Measurements from ENCODE around the gene NIM1K.
"Not testable (repeated sequence)": the region's sequence is repeated elsewhere in the genome, so short reads cannot be mapped to it uniquely, and the experiment has no call there.

The NIM1K gene

GRCh38 chr5:43191740-43192557 is at the start of gene NIM1K:
NIM1K (plus strand) TSS chr5:43192225; CDS start chr5:43245776, 53,551 bp downstream.
- peak; percentile 35 for DNase-seq (ENCODE audit: low spot score)

GRCh38 chr5:43145071-43145470 is 47.0 kb upstream of the NIM1K start:
- DNase-seq (ENCODE audit: low spot score): no peak

- no peak for DNase-seq (ENCODE audit: low spot score)
These were observed 45.1 kb upstream of the NIM1K start for GRCh38 chr5:43146958-43147357.

GRCh38 chr5:43148417-43148816 is 43.6 kb upstream of the NIM1K start:
- DNase-seq (ENCODE audit: low spot score): no peak

GRCh38 chr5:43149231-43149630 is 42.8 kb upstream of the NIM1K start:
- DNase-seq (ENCODE audit: low spot score): no peak

- DNase-seq (ENCODE audit: low spot score): no peak
These were observed 42.0 kb upstream of the NIM1K start for GRCh38 chr5:43150075-43150474.

- DNase-seq (ENCODE audit: low spot score): no peak
These were observed 41.3 kb upstream of the NIM1K start for GRCh38 chr5:43150748-43151147.

GRCh38 chr5:43152946-43153345 is 39.1 kb upstream of the NIM1K start:
- DNase-seq (ENCODE audit: low spot score): no peak

- DNase-seq (ENCODE audit: low spot score): no peak
These were observed 37.6 kb upstream of the NIM1K start for GRCh38 chr5:43154469-43154868.

- no peak for DNase-seq (ENCODE audit: low spot score)
These were observed 36.5 kb upstream of the NIM1K start for GRCh38 chr5:43155394-43156096.

- DNase-seq (ENCODE audit: low spot score): no peak
These were observed 35.6 kb upstream of the NIM1K start for GRCh38 chr5:43156388-43156787.

GRCh38 chr5:43157068-43157467 is 35.0 kb upstream of the NIM1K start:
- DNase-seq (ENCODE audit: low spot score): no peak

- no peak for DNase-seq (ENCODE audit: low spot score)
These were observed 30.8 kb upstream of the NIM1K start for GRCh38 chr5:43161244-43161643.

- not testable (repeated sequence) for DNase-seq (ENCODE audit: low spot score)
These were observed 27.2 kb upstream of the NIM1K start for GRCh38 chr5:43164801-43165200.

GRCh38 chr5:43165323-43165722 is 26.7 kb upstream of the NIM1K start:
- no peak for DNase-seq (ENCODE audit: low spot score)

GRCh38 chr5:43168175-43168574 is 23.9 kb upstream of the NIM1K start:
- DNase-seq (ENCODE audit: low spot score): no peak

GRCh38 chr5:43171451-43171850 is 20.6 kb upstream of the NIM1K start:
- no peak for DNase-seq (ENCODE audit: low spot score)

- no peak for DNase-seq (ENCODE audit: low spot score)
These were observed 20.1 kb upstream of the NIM1K start for GRCh38 chr5:43171926-43172325.

- DNase-seq (ENCODE audit: low spot score): no peak
These were observed 19.2 kb upstream of the NIM1K start for GRCh38 chr5:43172779-43173178.

GRCh38 chr5:43174586-43174985 is 17.4 kb upstream of the NIM1K start:
- DNase-seq (ENCODE audit: low spot score): no peak

GRCh38 chr5:43179836-43180235 is 12.2 kb upstream of the NIM1K start:
- DNase-seq (ENCODE audit: low spot score): no peak

GRCh38 chr5:43182421-43182820 is 9.6 kb upstream of the NIM1K start:
- no peak for DNase-seq (ENCODE audit: low spot score)

- DNase-seq (ENCODE audit: low spot score): not testable (repeated sequence)
These were observed 8.9 kb upstream of the NIM1K start for GRCh38 chr5:43183101-43183500.

Measured in activated CD4-positive, alpha-beta T cell treated with anti-CD3 and anti-CD28 coated beads, Interleukin-2, Interleukin-4, amounts not matched to agents 100 ng/mL and 50 ng/mL, durations not matched to agents 16 hours and 8 hours (primary cell).